CD4-positive, alpha-beta T cell treated with Interleukin-15 for 4 hours (primary cell): Measurements from ENCODE around the gene TMEM229A.
"Not testable (repeated sequence)": the region's sequence is repeated elsewhere in the genome, so short reads cannot be mapped to it uniquely, and the experiment has no call there.

Experiments
- DNase-seq: peaks from one replicate; pipeline ENCODE4 v3.0.0-alpha.2; 2020; ENCODE audit warnings: low spot score

TMEM229A gene

GRCh38 chr7:124031919-124032318 lies 948 bp downstream of the TMEM229A start:
- no peak for DNase-seq

- DNase-seq: no peak
Measured at GRCh38 chr7:124031406-124031805, 1.5 kb downstream of the TMEM229A start.

- DNase-seq: no peak
Measured at GRCh38 chr7:124030964-124031363, 1.9 kb downstream of the TMEM229A start.

GRCh38 chr7:124029396-124030188 lies 3.3 kb downstream of the TMEM229A start:
- DNase-seq: no peak

GRCh38 chr7:124027236-124027635 lies 5.6 kb downstream of the TMEM229A start:
- no peak for DNase-seq

GRCh38 chr7:124024329-124024728 lies 8.5 kb downstream of the TMEM229A start:
- not testable (repeated sequence) for DNase-seq

GRCh38 chr7:124022551-124022950 lies 10.3 kb downstream of the TMEM229A start:
- DNase-seq: no peak

- DNase-seq: no peak
Measured at GRCh38 chr7:124020060-124020459, 12.8 kb downstream of the TMEM229A start.

GRCh38 chr7:124013306-124013705 lies 19.6 kb downstream of the TMEM229A start:
- DNase-seq: no peak

GRCh38 chr7:124012864-124013263 lies 20.0 kb downstream of the TMEM229A start:
- DNase-seq: no peak

GRCh38 chr7:124009321-124009720 lies 23.5 kb downstream of the TMEM229A start:
- DNase-seq: no peak

GRCh38 chr7:124008296-124008695 lies 24.6 kb downstream of the TMEM229A start:
- not testable (repeated sequence) for DNase-seq

GRCh38 chr7:123999703-124000102 lies 33.2 kb downstream of the TMEM229A start:
- no peak for DNase-seq

- no peak for DNase-seq
Measured at GRCh38 chr7:123998921-123999320, 33.9 kb downstream of the TMEM229A start.

- no peak for DNase-seq
Measured at GRCh38 chr7:123996327-123996625, 36.6 kb downstream of the TMEM229A start.

- DNase-seq: no peak
Measured at GRCh38 chr7:123995617-123996326, 37.1 kb downstream of the TMEM229A start.

- no peak for DNase-seq
Measured at GRCh38 chr7:123994449-123994848, 38.4 kb downstream of the TMEM229A start.

- no peak for DNase-seq
Measured at GRCh38 chr7:123993996-123994395, 38.9 kb downstream of the TMEM229A start.

GRCh38 chr7:123992913-123993518 lies 39.9 kb downstream of the TMEM229A start:
- DNase-seq: no peak

GRCh38 chr7:123987445-123987844 lies 45.4 kb downstream of the TMEM229A start:
- DNase-seq: no peak
